ENCODE data around the gene GREB1L. TPM values are rescaled to one million over a fixed set of nuclear protein-coding genes. Genes with fewer than 3 reads are reported as not detected.

Gene GREB1L
- total and polyA plus RNA-seq, 2 experiments from 2014 or later = 4.2 to 7.8 TPM

GRCh38 chr18:21327101-21327500 lies 85.1 kb downstream of the GREB1L start:
- no peaks in the 10 kb centered on the region for H3K9me3 ChIP-seq (ENCODE audit: low read depth)
- no peak for TF ChIP-seq CTCF (IDR thresholded peaks at IDR 0.05; ENCODE audit: low read depth, low read length)
- no peak overlapping the region for H3K27ac ChIP-seq
- H3K4me3 ChIP-seq = no peak overlapping the region
- no peak for DNase-seq (ENCODE audit: low read depth in 1 of 2, low spot score in 1 of 2)
- H3K4me1 ChIP-seq (ENCODE audit: low read depth) = peaks cover 3% of the 10 kb centered on the region
- H3K36me3 ChIP-seq = no peaks in the 10 kb centered on the region
- H3K27me3 ChIP-seq = no peaks in the 10 kb centered on the region

GRCh38 chr18:21330122-21330701 lies 88.2 kb downstream of the GREB1L start:
- DNase-seq (ENCODE audit: low read depth in 1 of 2, low spot score in 1 of 2) = peak; percentile 11 to 58
- Histone ChIP-seq H3K9me3 (ENCODE audit: low read depth) (no peaks in the 10 kb centered on the region), H3K36me3 (no peaks in the 10 kb centered on the region), H3K27ac (no peak overlapping the region), H3K4me1 (ENCODE audit: low read depth) (peaks cover 3% of the 10 kb centered on the region), H3K27me3 (no peaks in the 10 kb centered on the region), H3K4me3 (no peak overlapping the region)
- no peak for TF ChIP-seq CTCF (IDR thresholded peaks at IDR 0.05; ENCODE audit: low read depth, low read length)

- Histone ChIP-seq H3K27me3 (no peaks in the 10 kb centered on the region), H3K36me3 (no peaks in the 10 kb centered on the region), H3K9me3 (ENCODE audit: low read depth) (no peaks in the 10 kb centered on the region), H3K4me3 (no peak overlapping the region), H3K27ac (no peak overlapping the region), H3K4me1 (ENCODE audit: low read depth) (peaks cover 3% of the 10 kb centered on the region)
- DNase-seq (ENCODE audit: low read depth in 1 of 2, low spot score in 1 of 2) = no peak
- no peak for TF ChIP-seq CTCF (IDR thresholded peaks at IDR 0.05; ENCODE audit: low read depth, low read length)
Observed at GRCh38 chr18:21331065-21331464, 89.0 kb downstream of the GREB1L start.

- Histone ChIP-seq H3K4me1 (ENCODE audit: low read depth) (no peaks in the 10 kb centered on the region), H3K9me3 (ENCODE audit: low read depth) (no peaks in the 10 kb centered on the region), H3K27ac (no peak overlapping the region), H3K27me3 (no peaks in the 10 kb centered on the region), H3K36me3 (no peaks in the 10 kb centered on the region), H3K4me3 (no peak overlapping the region)
- no peak for TF ChIP-seq CTCF (IDR thresholded peaks at IDR 0.05; ENCODE audit: low read depth, low read length)
- DNase-seq (ENCODE audit: low read depth in 1 of 2, low spot score in 1 of 2) = no peak
Observed at GRCh38 chr18:21335927-21336488, 94.0 kb downstream of the GREB1L start.

GRCh38 chr18:21336846-21337245 lies 94.8 kb downstream of the GREB1L start:
- no peak overlapping the region for H3K27ac ChIP-seq
- DNase-seq (ENCODE audit: low read depth in 1 of 2, low spot score in 1 of 2) = peak in 1 of 2 donors; percentile 21
- H3K9me3 ChIP-seq (ENCODE audit: low read depth) = no peaks in the 10 kb centered on the region
- no peak for TF ChIP-seq CTCF (IDR thresholded peaks at IDR 0.05; ENCODE audit: low read depth, low read length)
- H3K27me3 ChIP-seq = no peaks in the 10 kb centered on the region
- H3K4me1 ChIP-seq (ENCODE audit: low read depth) = no peaks in the 10 kb centered on the region
- H3K4me3 ChIP-seq = no peak overlapping the region
- no peaks in the 10 kb centered on the region for H3K36me3 ChIP-seq

All from cardiac muscle cell (in vitro differentiated cells and primary cell).